Subcutaneous abdominal adipose tissue (tissue), 5 donors: ENCODE data around the gene STYXL2.

Experiments used
- H3K27ac ChIP-seq: one replicate; pipeline ENCODE4 v1.7.0; 2013; ENCODE audit warnings: low read depth, mild to moderate bottlenecking, inconsistent platforms, low read length, moderate library complexity
- H3K27me3 ChIP-seq, 5 donors: one replicate each; pipeline ENCODE4 v1.7.0; 2013; ENCODE audit warnings: low read length in 5 of 5, inconsistent platforms in 1 of 5; ENCODE audit not compliant: control insufficient read depth in 5 of 5, insufficient read depth in 4 of 5
- H3K36me3 ChIP-seq, 5 donors: one replicate each; pipeline ENCODE4 v1.7.0; 2013; ENCODE audit warnings: low read length in 5 of 5; ENCODE audit not compliant: control insufficient read depth in 5 of 5, insufficient read depth in 5 of 5
- H3K4me1 ChIP-seq, 5 donors: one replicate each; pipeline ENCODE4 v1.7.0; 2013; ENCODE audit warnings: low read length in 5 of 5, mild to moderate bottlenecking in 3 of 5, moderate library complexity in 1 of 5; ENCODE audit not compliant: control insufficient read depth in 5 of 5, insufficient read depth in 5 of 5
- H3K4me3 ChIP-seq, 5 donors: one replicate each; pipeline ENCODE4 v1.7.0; 2013; ENCODE audit warnings: low read length in 5 of 5, low read depth in 1 of 5
- H3K9ac ChIP-seq, 5 donors: one replicate each; pipeline ENCODE4 v1.7.0; 2013; ENCODE audit warnings: low read length in 5 of 5, mild to moderate bottlenecking in 4 of 5, moderate library complexity in 3 of 5
- H3K9me3 ChIP-seq, 5 donors: one replicate each; pipeline ENCODE4 v1.7.0; 2013; ENCODE audit warnings: low read length in 5 of 5; ENCODE audit not compliant: control insufficient read depth in 5 of 5
- donor health status: healthy.
- donor health status: healthy.
- donor health status: healthy.
- donor health status: healthy.
- donor health status: healthy.

The STYXL2 gene

DNA sequence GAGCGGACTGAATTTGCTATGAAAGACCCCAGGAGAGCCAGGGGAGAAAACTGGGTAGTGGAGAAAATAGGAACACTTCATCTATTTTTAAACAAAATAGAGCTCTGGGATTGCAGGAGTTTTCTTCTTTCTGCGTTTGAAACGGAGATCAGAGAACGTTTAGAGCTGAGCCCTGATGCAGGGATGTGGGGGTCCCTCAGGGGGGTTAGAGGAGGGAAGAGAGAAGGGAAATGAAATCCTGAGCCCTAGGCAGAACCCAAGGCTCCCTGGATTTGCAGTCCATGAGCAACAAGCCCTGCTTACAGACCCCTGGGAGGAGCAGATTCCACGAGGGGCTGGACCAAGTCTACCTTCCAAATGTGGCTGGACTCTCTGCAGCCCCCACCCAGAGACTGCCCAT lies 21.8 kb downstream of the STYXL2 start:
- no peaks in the 10 kb centered on the region for H3K4me1 ChIP-seq
- H3K36me3 ChIP-seq: no peaks in the 10 kb centered on the region
- no peaks in the 10 kb centered on the region for H3K9me3 ChIP-seq
- no peak overlapping the region for H3K4me3 ChIP-seq
- peaks cover 4 to 19% (median 7%) of the 10 kb centered on the region in 5 donors for H3K27me3 ChIP-seq
- H3K27ac ChIP-seq: no peak overlapping the region
- H3K9ac ChIP-seq: no peak overlapping the region

DNA sequence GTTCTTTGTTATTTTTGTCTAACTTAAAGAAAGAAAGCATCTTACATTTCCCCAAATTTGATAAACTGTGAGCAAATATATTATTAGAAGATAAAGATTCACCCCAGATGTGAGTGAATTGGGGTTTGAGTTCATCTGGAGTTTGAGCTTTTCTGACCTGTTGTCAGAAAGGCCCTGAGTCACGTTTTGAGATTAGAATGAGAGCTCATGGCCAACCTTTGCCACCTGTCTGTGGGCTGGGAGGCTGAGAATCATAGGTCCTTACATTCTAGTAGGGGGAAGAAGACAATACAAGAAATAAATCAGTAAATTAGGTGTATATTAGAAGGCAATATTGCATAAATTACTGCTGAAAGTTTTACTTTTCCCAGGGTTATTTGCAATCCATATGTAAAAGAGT lies 22.3 kb downstream of the STYXL2 start:
- Histone ChIP-seq H3K27ac (no peak overlapping the region), H3K4me1 (peaks cover 0 to 3% (median 2%) of the 10 kb centered on the region in 5 donors), H3K9me3 (no peaks in the 10 kb centered on the region), H3K27me3 (peaks cover 4 to 19% (median 8%) of the 10 kb centered on the region in 5 donors), H3K36me3 (no peaks in the 10 kb centered on the region), H3K9ac (no peak overlapping the region), H3K4me3 (no peak overlapping the region)

DNA sequence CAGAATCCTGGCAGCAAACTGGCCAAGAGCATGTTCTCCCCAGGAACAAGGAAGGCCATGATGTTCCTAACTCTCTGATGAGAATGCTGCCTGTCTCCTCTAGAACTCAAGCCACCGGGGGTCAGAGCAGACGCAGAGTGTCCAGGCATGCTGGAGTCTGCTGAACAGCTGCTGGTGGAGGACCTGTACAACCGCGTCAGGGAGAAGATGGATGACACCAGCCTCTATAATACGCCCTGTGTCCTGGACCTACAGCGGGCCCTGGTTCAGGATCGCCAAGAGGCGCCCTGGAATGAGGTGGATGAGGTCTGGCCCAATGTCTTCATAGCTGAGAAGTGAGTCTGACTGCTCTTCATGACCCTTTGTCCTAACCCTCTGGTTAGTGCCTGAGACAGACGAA lies 23.4 kb downstream of the STYXL2 start:
- H3K27ac ChIP-seq: no peak overlapping the region
- H3K4me1 ChIP-seq: peaks cover 0 to 9% (median 8%) of the 10 kb centered on the region in 5 donors
- no peaks in the 10 kb centered on the region for H3K9me3 ChIP-seq
- H3K9ac ChIP-seq: no peak overlapping the region
- H3K27me3 ChIP-seq: peaks cover 4 to 22% (median 8%) of the 10 kb centered on the region in 5 donors
- H3K36me3 ChIP-seq: no peaks in the 10 kb centered on the region
- H3K4me3 ChIP-seq: no peak overlapping the region

DNA sequence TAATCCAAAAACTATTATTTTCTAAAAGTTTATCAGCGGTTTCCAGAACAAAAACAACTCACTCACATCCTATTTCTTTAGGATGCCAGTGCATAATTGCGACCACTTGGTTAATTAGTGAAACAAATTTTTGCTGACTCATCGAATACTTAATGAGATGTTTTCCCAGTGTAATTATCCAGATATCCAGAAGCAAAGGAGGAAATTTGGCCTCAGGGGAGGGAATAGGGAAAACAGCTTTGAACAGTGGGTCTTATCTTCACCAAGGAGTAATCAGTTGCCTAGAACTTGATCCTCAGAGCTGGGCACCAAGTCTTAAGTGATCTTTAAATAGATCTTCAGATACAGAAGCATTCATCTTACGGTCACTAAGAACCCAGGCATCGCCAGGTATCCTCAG lies 24.3 kb downstream of the STYXL2 start:
- no peak overlapping the region for H3K4me3 ChIP-seq
- no peaks in the 10 kb centered on the region for H3K9me3 ChIP-seq
- no peak overlapping the region for H3K27ac ChIP-seq
- peaks cover 4 to 22% (median 8%) of the 10 kb centered on the region in 5 donors for H3K27me3 ChIP-seq
- peaks cover 0 to 9% (median 8%) of the 10 kb centered on the region in 5 donors for H3K4me1 ChIP-seq
- no peak overlapping the region for H3K9ac ChIP-seq
- H3K36me3 ChIP-seq: no peaks in the 10 kb centered on the region

DNA sequence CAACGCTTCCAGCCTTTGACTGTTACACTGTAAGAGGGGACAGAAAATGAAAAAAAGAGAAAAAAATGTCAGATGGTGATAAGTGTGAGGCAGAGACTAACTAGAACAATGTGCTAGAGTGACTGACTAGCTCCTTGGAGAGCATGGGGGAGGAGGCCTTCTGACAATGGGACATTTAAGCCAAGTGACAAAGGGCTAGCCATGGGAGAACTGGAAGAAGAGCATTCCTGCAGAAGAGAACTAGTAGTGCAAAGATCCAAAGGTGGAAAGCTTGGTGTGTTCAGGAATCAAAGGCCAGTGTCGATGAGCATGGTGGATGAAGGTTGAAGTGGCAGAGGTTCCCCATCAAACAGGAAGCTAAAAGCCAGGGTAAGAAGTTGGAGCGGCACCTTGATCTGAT lies 25.8 kb downstream of the STYXL2 start:
- Histone ChIP-seq H3K36me3 (no peaks in the 10 kb centered on the region), H3K27ac (no peak overlapping the region), H3K27me3 (peaks cover 4 to 18% (median 8%) of the 10 kb centered on the region in 5 donors), H3K4me3 (no peak overlapping the region), H3K4me1 (peaks cover 0 to 9% (median 8%) of the 10 kb centered on the region in 5 donors), H3K9me3 (no peaks in the 10 kb centered on the region), H3K9ac (no peak overlapping the region)

DNA sequence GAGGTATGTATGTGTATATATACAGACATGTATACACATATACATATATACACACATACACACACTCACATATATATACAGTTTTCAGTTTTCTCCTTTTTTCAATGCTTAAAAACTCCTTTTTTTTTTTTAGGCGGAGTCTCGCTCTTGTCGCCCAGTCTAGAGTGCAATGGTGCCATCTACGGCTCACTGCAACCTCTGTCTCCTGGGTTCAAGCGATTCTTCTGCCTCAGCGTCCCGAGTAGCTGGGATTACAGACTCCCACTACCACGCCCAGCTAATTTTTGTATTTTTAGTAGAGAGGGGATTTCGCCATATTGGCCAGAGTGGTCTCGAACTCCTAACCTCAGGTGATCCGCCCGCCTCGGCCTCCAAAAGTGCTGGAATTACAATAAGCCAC lies 27.0 kb downstream of the STYXL2 start:
- H3K9me3 ChIP-seq: no peaks in the 10 kb centered on the region
- no peaks in the 10 kb centered on the region for H3K36me3 ChIP-seq
- H3K9ac ChIP-seq: no peak overlapping the region
- H3K27me3 ChIP-seq: peaks cover 6 to 18% (median 8%) of the 10 kb centered on the region in 5 donors
- peaks cover 0 to 9% (median 8%) of the 10 kb centered on the region in 5 donors for H3K4me1 ChIP-seq
- H3K27ac ChIP-seq: no peak overlapping the region
- peak overlapping the region in 3 of 5 donors; percentile 46 to 49 (median 47) for H3K4me3 ChIP-seq

DNA sequence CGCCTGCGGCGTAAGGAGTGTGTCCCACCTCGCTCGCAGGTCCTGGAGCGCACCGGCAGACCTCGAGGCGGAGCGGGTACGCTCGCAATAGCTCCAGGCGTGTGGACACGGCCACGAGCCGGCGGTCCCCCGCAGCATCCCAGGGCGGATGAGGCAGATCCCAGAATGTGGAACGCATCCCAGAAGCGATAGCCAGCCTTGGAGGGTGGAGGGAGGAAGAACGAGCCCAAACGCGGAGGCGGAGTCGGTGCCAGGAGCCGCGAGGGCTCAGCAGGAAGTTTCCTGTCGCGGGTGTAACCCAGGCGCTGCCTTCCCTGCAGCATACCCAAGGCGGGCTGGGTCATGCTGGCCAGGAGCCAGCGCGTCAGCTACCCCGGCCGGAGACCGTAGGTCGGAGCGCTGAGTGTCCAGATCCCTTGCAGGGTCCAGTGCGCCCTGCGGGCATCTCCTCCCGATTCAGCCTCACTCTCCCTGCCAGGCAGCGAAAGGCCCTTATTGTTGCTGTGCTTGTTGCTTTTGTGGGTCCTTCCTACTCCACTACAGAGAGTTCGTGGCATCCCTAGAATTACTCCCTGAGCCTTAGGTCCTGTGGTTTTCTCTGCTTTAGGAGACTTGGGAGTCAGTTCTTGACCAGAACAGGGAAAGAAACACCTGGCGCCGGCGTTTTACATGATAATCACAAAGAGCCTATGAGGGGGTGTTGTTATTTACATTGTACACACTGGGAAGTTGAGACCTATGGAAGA lies 27.7 kb downstream of the STYXL2 start:
- peaks cover 7 to 22% (median 13%) of the 10 kb centered on the region in 5 donors for H3K27me3 ChIP-seq
- no peaks in the 10 kb centered on the region for H3K36me3 ChIP-seq
- H3K9me3 ChIP-seq: no peaks in the 10 kb centered on the region
- H3K4me1 ChIP-seq: peaks cover 0 to 9% (median 8%) of the 10 kb centered on the region in 5 donors
- H3K9ac ChIP-seq: no peak overlapping the region
- no peak overlapping the region for H3K27ac ChIP-seq
- peak overlapping the region in 4 of 5 donors; percentile 46 to 50 (median 48) for H3K4me3 ChIP-seq

DNA sequence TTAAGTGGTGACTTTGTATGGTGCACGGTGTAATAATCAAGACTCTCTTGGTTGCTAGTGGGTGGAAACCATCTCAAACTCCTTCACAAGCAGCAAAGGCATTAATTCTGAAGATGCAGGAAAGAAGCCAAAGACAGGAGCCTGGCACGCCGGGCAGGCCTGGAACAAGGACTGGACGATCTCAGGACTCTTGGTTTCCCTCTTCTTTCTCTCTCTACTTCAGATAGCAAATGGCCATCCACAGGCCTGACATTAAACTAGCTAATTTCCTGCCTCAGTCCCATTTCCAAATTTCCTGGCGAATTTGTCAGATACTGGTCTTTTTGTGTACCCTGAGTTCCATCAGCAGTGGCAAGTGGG lies 28.2 kb downstream of the STYXL2 start:
- Histone ChIP-seq H3K27ac (no peak overlapping the region), H3K4me3 (no peak overlapping the region), H3K4me1 (peaks cover 0 to 9% (median 8%) of the 10 kb centered on the region in 5 donors), H3K9me3 (no peaks in the 10 kb centered on the region), H3K27me3 (peaks cover 7 to 24% (median 15%) of the 10 kb centered on the region in 5 donors), H3K9ac (no peak overlapping the region), H3K36me3 (no peaks in the 10 kb centered on the region)

DNA sequence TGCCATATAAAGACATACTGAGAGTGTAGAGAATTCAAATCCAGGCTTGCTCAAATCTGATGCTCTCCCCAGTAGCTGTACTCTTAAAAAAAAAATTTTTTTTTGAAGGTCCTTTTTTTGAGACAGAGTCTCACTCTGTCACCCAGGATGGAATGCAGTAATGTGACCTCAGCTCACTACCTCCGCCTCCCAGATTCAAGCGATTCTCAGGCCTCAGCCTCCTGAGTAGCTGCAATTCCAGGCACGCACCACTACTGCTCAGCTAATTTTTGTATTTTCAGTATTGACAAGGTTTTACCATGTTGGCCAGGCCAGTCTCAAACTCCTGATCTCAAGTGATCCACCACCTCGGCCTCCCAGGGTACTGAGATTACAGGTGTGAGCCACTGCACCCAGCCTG lies 28.7 kb downstream of the STYXL2 start:
- Histone ChIP-seq H3K9me3 (no peaks in the 10 kb centered on the region), H3K36me3 (no peaks in the 10 kb centered on the region), H3K9ac (no peak overlapping the region), H3K4me1 (peaks cover 0 to 9% (median 8%) of the 10 kb centered on the region in 5 donors), H3K27me3 (peaks cover 7 to 24% (median 16%) of the 10 kb centered on the region in 5 donors), H3K27ac (no peak overlapping the region), H3K4me3 (no peak overlapping the region)

DNA sequence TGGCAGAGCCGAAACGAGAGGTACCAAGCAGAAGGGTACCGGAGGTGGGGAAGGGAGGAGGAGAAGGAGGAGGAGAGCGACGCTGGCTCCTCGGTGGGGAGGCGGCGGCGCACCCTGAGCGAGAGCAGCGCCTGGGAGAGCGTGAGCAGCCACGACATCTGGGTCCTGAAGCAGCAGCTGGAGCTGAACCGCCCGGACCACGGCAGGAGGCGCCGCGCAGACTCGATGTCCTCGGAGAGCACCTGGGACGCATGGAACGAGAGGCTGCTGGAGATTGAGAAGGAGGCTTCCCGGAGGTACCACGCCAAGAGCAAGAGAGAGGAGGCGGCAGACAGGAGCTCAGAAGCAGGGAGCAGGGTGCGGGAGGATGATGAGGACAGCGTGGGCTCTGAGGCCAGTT lies 32.4 kb downstream of the STYXL2 start:
- no peak overlapping the region for H3K4me3 ChIP-seq
- no peaks in the 10 kb centered on the region for H3K36me3 ChIP-seq
- peaks cover 0 to 16% (median 7%) of the 10 kb centered on the region in 5 donors for H3K27me3 ChIP-seq
- peaks cover 0 to 5% (median 4%) of the 10 kb centered on the region in 5 donors for H3K4me1 ChIP-seq
- no peak overlapping the region for H3K27ac ChIP-seq
- H3K9me3 ChIP-seq: no peaks in the 10 kb centered on the region
- H3K9ac ChIP-seq: no peak overlapping the region
